SK-N-SH treated with all-trans-retinoic acid at 6 μM for 48 hours (cell line): ENCODE measurements around the gene KCTD17.
"Not testable (repeated sequence)": the region's sequence is repeated elsewhere in the genome, so short reads cannot be mapped to it uniquely, and the experiment has no call there.

Experiments used
- ATAC-seq: fragments of 200-7000 bp; cut with Tn5 transposase; 3 replicates; pipeline ENCODE4 v1.9.1; 2020; ENCODE audit warnings: mild to moderate bottlenecking, moderate library complexity
- ARNTL ChIP-seq: fragments of 450-650 bp; formaldehyde crosslinking; IDR thresholded peaks from 2 replicates; pipeline ENCODE4 v1.5.0; 2020; ENCODE audit warnings: low read depth, mild to moderate bottlenecking, moderate library complexity, borderline replicate concordance
- BACH2 ChIP-seq: fragments of 250-450 bp; sonication (Bioruptor Pico); IDR thresholded peaks from 2 replicates; pipeline ENCODE4 v1.9.0; 2021; ENCODE audit warnings: mild to moderate bottlenecking, borderline replicate concordance
- CSDC2 ChIP-seq: fragments of 250-450 bp; sonication (Bioruptor Pico); IDR thresholded peaks from 2 replicates; pipeline ENCODE4 v1.5.0; 2020; ENCODE audit warnings: mild to moderate bottlenecking, moderate library complexity
- ESRRG ChIP-seq: fragments of 250-450 bp; sonication (Bioruptor Pico); IDR thresholded peaks from 2 replicates; pipeline ENCODE4 v1.6.1; 2021; ENCODE audit warnings: mild to moderate bottlenecking
- GLIS3 ChIP-seq: fragments of 250-450 bp; sonication (Bioruptor Pico); IDR thresholded peaks from 2 replicates; pipeline ENCODE4 v1.5.0; 2020; ENCODE audit warnings: mild to moderate bottlenecking, moderate library complexity
- ISL1 ChIP-seq: fragments of 250-450 bp; sonication (Bioruptor Pico); IDR thresholded peaks from 2 replicates; pipeline ENCODE4 v2.1.2; 2022; ENCODE audit warnings: mild to moderate bottlenecking, moderate library complexity
- OSR1 ChIP-seq: fragments of 250-450 bp; sonication (Bioruptor Pico); IDR thresholded peaks from 2 replicates; pipeline ENCODE4 v1.8.0; 2022; ENCODE audit warnings: moderate library complexity, mild to moderate bottlenecking, inconsistent platforms
- RARB ChIP-seq: fragments of 250-450 bp; sonication (Bioruptor Pico); IDR thresholded peaks from 2 replicates; pipeline ENCODE4 v1.8.0; 2021; ENCODE audit warnings: mild to moderate bottlenecking, moderate library complexity
- SNAI2 ChIP-seq: fragments of 250-450 bp; sonication (Bioruptor Pico); IDR thresholded peaks from 2 replicates; pipeline ENCODE4 v1.5.0; 2020; ENCODE audit warnings: mild to moderate bottlenecking, moderate library complexity
- TCF4 ChIP-seq: fragments of 250-450 bp; sonication (Bioruptor Pico); IDR thresholded peaks from 2 replicates; pipeline ENCODE4 v1.8.0; 2021; ENCODE audit warnings: mild to moderate bottlenecking, moderate library complexity, borderline replicate concordance
- TOX ChIP-seq: fragments of 250-450 bp; sonication (Bioruptor Pico); IDR thresholded peaks from 2 replicates; pipeline ENCODE4 v1.8.0; 2021; ENCODE audit warnings: mild to moderate bottlenecking, moderate library complexity, borderline replicate concordance
- ZFP3 ChIP-seq: fragments of 250-450 bp; sonication (Bioruptor Pico); IDR thresholded peaks from 2 replicates; pipeline ENCODE4 v1.5.0; 2020; ENCODE audit warnings: mild to moderate bottlenecking, moderate library complexity
- ZFP30 ChIP-seq: fragments of 450-650 bp; formaldehyde crosslinking; IDR thresholded peaks from 2 replicates; pipeline ENCODE4 v1.5.0; 2022; ENCODE audit warnings: mild to moderate bottlenecking, moderate library complexity
- ZNF565 ChIP-seq: fragments of 450-650 bp; formaldehyde crosslinking; conservative IDR thresholded peaks from 2 replicates; pipeline ENCODE4 v1.5.0; 2020; ENCODE audit warnings: low read depth, mild to moderate bottlenecking, moderate library complexity
- ZNF70 ChIP-seq: fragments of 450-650 bp; formaldehyde crosslinking; IDR thresholded peaks from 2 replicates; pipeline ENCODE4 v1.5.0; 2020; ENCODE audit warnings: mild to moderate bottlenecking, moderate library complexity
- ZNF8 ChIP-seq: fragments of 450-650 bp; formaldehyde crosslinking; IDR thresholded peaks from 2 replicates; pipeline ENCODE4 v1.5.0; 2020; ENCODE audit warnings: mild to moderate bottlenecking, moderate library complexity
- TF ChIP-seq, protein P1 (sequence below): fragments of 250-450 bp; sonication (Bioruptor Pico); IDR thresholded peaks from 2 replicates; pipeline ENCODE4 v1.8.0; 2021; ENCODE audit warnings: low read depth, mild to moderate bottlenecking, moderate library complexity, borderline replicate concordance
- TF ChIP-seq, protein P2 (sequence below): fragments of 250-450 bp; sonication (Bioruptor Pico); IDR thresholded peaks from 2 replicates; pipeline ENCODE4 v1.5.1; 2020; ENCODE audit warnings: low read depth, mild to moderate bottlenecking, moderate library complexity
- TF ChIP-seq, protein P3 (sequence below): fragments of 250-450 bp; sonication (Bioruptor Pico); IDR thresholded peaks from 2 replicates; pipeline ENCODE4 v1.8.0; 2020; ENCODE audit warnings: mild to moderate bottlenecking, moderate library complexity, borderline replicate concordance
- TF ChIP-seq, protein P4 (sequence below): fragments of 250-450 bp; sonication (Bioruptor Pico); IDR thresholded peaks from 2 replicates; pipeline ENCODE4 v1.5.0; 2020; ENCODE audit warnings: mild to moderate bottlenecking, moderate library complexity
- TF ChIP-seq, protein P5 (sequence below): fragments of 250-450 bp; sonication (Bioruptor Pico); IDR thresholded peaks from 2 replicates; pipeline ENCODE4 v1.5.1; 2021; ENCODE audit warnings: mild to moderate bottlenecking, moderate library complexity

The KCTD17 gene

DNA sequence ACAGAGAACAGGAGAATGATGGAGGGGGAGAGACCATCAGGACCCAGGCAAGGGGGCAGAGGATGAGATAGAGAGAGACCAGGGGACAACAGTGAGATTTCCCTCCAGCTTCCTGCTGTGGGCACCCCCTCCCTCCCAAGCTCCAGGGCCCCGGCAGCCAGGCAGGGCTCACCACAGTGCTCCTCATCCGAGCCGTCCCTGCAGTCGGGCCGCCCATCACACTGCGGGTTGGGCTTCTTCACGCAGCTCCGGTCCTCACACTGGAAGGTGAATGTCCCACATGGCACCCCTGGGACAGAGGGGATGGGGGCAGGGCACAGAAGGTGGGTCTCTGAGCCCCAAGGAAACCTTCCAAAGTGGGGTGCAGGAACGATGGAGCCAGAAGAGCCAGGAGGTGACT, 19.2 kb downstream of the KCTD17 start:
- no peak for ATAC-seq
- TF ChIP-seq SNAI2 (CRISPR knock-in tag): no peak
- TF ChIP-seq CSDC2 (CRISPR knock-in tag): no peak
- TF ChIP-seq, protein P1, sequence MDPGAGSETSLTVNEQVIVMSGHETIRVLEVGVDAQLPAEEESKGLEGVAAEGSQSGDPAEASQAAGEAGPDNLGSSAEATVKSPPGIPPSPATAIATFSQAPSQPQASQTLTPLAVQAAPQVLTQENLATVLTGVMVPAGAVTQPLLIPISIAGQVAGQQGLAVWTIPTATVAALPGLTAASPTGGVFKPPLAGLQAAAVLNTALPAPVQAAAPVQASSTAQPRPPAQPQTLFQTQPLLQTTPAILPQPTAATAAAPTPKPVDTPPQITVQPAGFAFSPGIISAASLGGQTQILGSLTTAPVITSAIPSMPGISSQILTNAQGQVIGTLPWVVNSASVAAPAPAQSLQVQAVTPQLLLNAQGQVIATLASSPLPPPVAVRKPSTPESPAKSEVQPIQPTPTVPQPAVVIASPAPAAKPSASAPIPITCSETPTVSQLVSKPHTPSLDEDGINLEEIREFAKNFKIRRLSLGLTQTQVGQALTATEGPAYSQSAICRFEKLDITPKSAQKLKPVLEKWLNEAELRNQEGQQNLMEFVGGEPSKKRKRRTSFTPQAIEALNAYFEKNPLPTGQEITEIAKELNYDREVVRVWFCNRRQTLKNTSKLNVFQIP (CRISPR knock-in tag): no peak
- no peak for TF ChIP-seq ZNF565 (CRISPR knock-in tag)
- TF ChIP-seq RARB: no peak

DNA sequence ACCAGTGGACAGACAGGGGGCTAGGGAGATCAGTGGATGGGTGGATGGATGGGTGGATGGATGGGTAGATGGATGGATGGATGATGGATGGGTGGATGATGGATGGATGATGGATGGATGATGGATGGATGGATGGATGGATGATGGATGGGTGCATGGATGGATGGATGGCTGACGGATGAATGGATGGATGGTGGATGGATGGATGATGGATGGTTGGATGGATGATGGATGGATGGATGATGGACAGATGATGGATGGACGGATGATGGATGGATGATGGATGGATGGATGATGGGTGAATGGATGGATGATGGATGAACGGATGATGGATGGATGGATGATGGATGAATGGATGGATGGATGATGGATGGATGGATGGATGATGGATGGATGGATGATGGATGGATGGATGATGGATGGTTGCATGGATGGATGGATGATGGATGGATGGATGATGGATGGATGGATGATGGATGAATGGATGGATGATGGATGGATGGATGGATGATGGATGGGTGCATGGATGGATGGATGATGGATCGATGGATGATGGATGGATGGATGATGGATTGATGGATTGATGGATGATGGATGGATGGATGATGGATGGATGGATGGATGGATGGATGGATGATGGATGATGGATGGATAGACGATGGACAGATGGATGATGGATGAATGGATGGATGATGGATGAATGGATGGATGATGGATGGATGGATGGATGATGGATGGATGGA, 20.5 kb downstream of the KCTD17 start:
- not testable (repeated sequence) for ATAC-seq

DNA sequence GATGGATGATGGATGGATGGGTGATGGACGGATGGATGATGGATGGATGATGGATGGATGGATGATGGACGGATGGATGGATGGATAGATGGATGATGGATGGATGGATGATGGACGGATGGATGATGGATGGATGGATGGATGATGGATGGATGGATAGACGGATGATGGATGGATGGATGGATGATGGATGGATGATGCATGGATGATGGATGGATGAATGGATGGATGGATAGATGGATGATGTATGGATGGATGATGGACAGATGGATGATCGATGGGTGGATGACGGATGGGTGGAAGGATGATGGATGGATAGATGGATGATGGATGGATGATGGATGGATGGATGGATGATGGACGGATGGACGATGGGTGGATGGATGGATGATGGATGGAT, 21.1 kb downstream of the KCTD17 start:
- TF ChIP-seq OSR1 (no peak), ZNF565 (CRISPR knock-in tag) (no peak), GLIS3 (CRISPR knock-in tag) (no peak), RARB (no peak), BACH2 (CRISPR knock-in tag) (no peak), ARNTL (no peak), TOX (CRISPR knock-in tag) (no peak), ISL1 (CRISPR knock-in tag) (no peak), ESRRG (CRISPR knock-in tag) (no peak), ZNF70 (CRISPR knock-in tag) (no peak), CSDC2 (CRISPR knock-in tag) (no peak), ZFP30 (CRISPR knock-in tag) (no peak), ZNF8 (CRISPR knock-in tag) (no peak)
- TF ChIP-seq, protein P2, sequence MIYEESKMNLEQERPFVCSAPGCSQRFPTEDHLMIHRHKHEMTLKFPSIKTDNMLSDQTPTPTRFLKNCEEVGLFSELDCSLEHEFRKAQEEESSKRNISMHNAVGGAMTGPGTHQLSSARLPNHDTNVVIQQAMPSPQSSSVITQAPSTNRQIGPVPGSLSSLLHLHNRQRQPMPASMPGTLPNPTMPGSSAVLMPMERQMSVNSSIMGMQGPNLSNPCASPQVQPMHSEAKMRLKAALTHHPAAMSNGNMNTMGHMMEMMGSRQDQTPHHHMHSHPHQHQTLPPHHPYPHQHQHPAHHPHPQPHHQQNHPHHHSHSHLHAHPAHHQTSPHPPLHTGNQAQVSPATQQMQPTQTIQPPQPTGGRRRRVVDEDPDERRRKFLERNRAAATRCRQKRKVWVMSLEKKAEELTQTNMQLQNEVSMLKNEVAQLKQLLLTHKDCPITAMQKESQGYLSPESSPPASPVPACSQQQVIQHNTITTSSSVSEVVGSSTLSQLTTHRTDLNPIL: no peak
- TF ChIP-seq, protein P3, sequence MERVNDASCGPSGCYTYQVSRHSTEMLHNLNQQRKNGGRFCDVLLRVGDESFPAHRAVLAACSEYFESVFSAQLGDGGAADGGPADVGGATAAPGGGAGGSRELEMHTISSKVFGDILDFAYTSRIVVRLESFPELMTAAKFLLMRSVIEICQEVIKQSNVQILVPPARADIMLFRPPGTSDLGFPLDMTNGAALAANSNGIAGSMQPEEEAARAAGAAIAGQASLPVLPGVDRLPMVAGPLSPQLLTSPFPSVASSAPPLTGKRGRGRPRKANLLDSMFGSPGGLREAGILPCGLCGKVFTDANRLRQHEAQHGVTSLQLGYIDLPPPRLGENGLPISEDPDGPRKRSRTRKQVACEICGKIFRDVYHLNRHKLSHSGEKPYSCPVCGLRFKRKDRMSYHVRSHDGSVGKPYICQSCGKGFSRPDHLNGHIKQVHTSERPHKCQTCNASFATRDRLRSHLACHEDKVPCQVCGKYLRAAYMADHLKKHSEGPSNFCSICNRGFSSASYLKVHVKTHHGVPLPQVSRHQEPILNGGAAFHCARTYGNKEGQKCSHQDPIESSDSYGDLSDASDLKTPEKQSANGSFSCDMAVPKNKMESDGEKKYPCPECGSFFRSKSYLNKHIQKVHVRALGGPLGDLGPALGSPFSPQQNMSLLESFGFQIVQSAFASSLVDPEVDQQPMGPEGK (CRISPR knock-in tag): no peak
- TF ChIP-seq, protein P4, sequence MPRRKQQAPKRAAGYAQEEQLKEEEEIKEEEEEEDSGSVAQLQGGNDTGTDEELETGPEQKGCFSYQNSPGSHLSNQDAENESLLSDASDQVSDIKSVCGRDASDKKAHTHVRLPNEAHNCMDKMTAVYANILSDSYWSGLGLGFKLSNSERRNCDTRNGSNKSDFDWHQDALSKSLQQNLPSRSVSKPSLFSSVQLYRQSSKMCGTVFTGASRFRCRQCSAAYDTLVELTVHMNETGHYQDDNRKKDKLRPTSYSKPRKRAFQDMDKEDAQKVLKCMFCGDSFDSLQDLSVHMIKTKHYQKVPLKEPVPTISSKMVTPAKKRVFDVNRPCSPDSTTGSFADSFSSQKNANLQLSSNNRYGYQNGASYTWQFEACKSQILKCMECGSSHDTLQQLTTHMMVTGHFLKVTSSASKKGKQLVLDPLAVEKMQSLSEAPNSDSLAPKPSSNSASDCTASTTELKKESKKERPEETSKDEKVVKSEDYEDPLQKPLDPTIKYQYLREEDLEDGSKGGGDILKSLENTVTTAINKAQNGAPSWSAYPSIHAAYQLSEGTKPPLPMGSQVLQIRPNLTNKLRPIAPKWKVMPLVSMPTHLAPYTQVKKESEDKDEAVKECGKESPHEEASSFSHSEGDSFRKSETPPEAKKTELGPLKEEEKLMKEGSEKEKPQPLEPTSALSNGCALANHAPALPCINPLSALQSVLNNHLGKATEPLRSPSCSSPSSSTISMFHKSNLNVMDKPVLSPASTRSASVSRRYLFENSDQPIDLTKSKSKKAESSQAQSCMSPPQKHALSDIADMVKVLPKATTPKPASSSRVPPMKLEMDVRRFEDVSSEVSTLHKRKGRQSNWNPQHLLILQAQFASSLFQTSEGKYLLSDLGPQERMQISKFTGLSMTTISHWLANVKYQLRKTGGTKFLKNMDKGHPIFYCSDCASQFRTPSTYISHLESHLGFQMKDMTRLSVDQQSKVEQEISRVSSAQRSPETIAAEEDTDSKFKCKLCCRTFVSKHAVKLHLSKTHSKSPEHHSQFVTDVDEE (CRISPR knock-in tag): no peak
- TF ChIP-seq, protein P5, sequence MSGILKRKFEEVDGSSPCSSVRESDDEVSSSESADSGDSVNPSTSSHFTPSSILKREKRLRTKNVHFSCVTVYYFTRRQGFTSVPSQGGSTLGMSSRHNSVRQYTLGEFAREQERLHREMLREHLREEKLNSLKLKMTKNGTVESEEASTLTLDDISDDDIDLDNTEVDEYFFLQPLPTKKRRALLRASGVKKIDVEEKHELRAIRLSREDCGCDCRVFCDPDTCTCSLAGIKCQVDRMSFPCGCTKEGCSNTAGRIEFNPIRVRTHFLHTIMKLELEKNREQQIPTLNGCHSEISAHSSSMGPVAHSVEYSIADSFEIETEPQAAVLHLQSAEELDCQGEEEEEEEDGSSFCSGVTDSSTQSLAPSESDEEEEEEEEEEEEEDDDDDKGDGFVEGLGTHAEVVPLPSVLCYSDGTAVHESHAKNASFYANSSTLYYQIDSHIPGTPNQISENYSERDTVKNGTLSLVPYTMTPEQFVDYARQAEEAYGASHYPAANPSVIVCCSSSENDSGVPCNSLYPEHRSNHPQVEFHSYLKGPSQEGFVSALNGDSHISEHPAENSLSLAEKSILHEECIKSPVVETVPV: no peak
- ATAC-seq: no peak

DNA sequence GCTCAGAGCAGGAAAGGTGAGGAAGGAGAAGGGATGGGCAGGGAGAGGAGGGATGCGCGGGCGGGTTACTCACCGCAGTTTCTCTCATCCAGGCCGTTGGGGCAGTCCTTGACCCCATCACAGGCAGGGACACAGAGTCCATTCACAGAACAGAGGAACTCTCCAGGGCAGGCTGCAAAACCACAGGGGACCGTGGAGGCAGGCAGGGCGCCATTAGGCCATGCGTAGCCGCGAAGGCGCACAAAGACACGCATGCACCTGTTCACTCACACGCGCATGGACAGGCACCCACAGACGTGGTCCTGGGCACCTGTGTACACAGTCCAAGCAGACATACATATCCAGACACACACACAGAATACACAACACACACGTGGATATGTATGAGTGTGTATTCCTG, 23.0 kb downstream of the KCTD17 start:
- ATAC-seq: no peak
- TF ChIP-seq OSR1 (no peak), SNAI2 (CRISPR knock-in tag) (no peak), ZNF8 (CRISPR knock-in tag) (no peak), ISL1 (CRISPR knock-in tag) (no peak), RARB (no peak), ESRRG (CRISPR knock-in tag) (no peak), ZNF70 (CRISPR knock-in tag) (no peak), ZFP30 (CRISPR knock-in tag) (no peak), ZFP3 (CRISPR knock-in tag) (no peak), TCF4 (CRISPR knock-in tag) (no peak), TOX (CRISPR knock-in tag) (no peak)
- TF ChIP-seq, protein P4 (CRISPR knock-in tag): no peak
